Measurements from ENCODE around the gene SRP68.

GRCh38 chr17:76083536-76084182 is 11.3 kb upstream of the SRP68 start:
- TF ChIP-seq ZFP36 (IDR thresholded peaks at IDR 0.05; ENCODE audit: borderline replicate concordance, partially characterized antibody) (no peak), HMGXB4 (CRISPR knock-in tag; IDR thresholded peaks at IDR 0.05; ENCODE audit: borderline replicate concordance) (no peak), RAD21 (conservative IDR thresholded peaks at IDR 0.05 in 1 of 2, IDR thresholded peaks at IDR 0.05 in 1 of 2) (no peak), CTCF (IDR thresholded peaks at IDR 0.05) (no peak)

Measured in A549 (cell line).